H1 (cell line): ENCODE measurements around the gene CLEC19A. TPM values are rescaled to one million over a fixed set of nuclear protein-coding genes. Genes with fewer than 3 reads are reported as not detected.

Experiments used
- CTCF ChIA-PET: fragments of 300-600 bp; sonication (Branson Sonifier 250); formaldehyde crosslinking; loops from one replicate; lab custom pipeline; 2021; ENCODE audit not compliant: partially characterized antibody; lab: Charles Lee
- POLR2A ChIA-PET: fragments of 300-600 bp; sonication (Branson Sonifier 250); formaldehyde crosslinking; loops from one replicate; lab custom pipeline; 2021; ENCODE audit warnings: inconsistent platforms; ENCODE audit not compliant: partially characterized antibody; lab: Charles Lee
- DNase-seq, 2 experiments: peaks; one replicate each; pipeline versions ENCODE4 v3.0.0 to v3.0.0-alpha.2; 2010 to 2022; ENCODE audit warnings: low spot score in 2 of 2, low read depth in 1 of 2, mixed read lengths in 1 of 2
- FAIRE-seq: peaks from 2 replicates; lab custom pipeline; 2011; peaks lifted over from hg19 to GRCh38; lab: Jason Lieb, UNC
- H2AFZ ChIP-seq: 2 replicates; pipeline ENCODE4 v1.8.1; 2012; ENCODE audit warnings: low read length, inconsistent platforms
- H2AK5ac ChIP-seq: 2 replicates; pipeline ENCODE4 v1.6.1; 2013; ENCODE audit warnings: low read depth, low read length
- H2BK120ac ChIP-seq: replicated peaks from 2 replicates; pipeline ENCODE3; 2013; ENCODE audit warnings: low read depth, low read length, inconsistent platforms
- H2BK12ac ChIP-seq: 2 replicates; pipeline ENCODE4 v1.6.1; 2013; ENCODE audit warnings: low read depth, low read length
- H2BK15ac ChIP-seq: 2 replicates; pipeline ENCODE4 v1.6.1; 2013; ENCODE audit warnings: low read length
- H2BK20ac ChIP-seq: 2 replicates; pipeline ENCODE4 v1.6.1; 2013; ENCODE audit warnings: low read length
- H2BK5ac ChIP-seq: 2 replicates; pipeline ENCODE4 v1.6.1; 2013; ENCODE audit warnings: low read depth, low read length
- H3K14ac ChIP-seq: 2 replicates; pipeline ENCODE4 v1.6.1; 2013; ENCODE audit warnings: inconsistent platforms; ENCODE audit not compliant: insufficient read length
- H3K18ac ChIP-seq: 2 replicates; pipeline ENCODE4 v1.6.1; 2013; ENCODE audit warnings: low read length; ENCODE audit errors: extremely low read depth
- H3K23ac ChIP-seq: 2 replicates; pipeline ENCODE4 v1.6.1; 2013; ENCODE audit warnings: inconsistent platforms; ENCODE audit not compliant: insufficient read length
- H3K23me2 ChIP-seq: 2 replicates; pipeline ENCODE4 v1.6.1; 2013; ENCODE audit warnings: low read depth, low read length
- H3K27ac ChIP-seq: 2 replicates; pipeline ENCODE4 v1.6.1; 2011; ENCODE audit warnings: low read depth, low read length, inconsistent platforms
- H3K27me3 ChIP-seq, 4 experiments: replicated peaks in 1 of 4; 1 replicate in 1 of 4; 2 replicates in 3 of 4; pipeline versions ENCODE4 v1.6.1 to v1.8.1; 2011 to 2013; ENCODE audit warnings: low read length in 3 of 4, mild to moderate bottlenecking in 3 of 4, inconsistent platforms in 2 of 4, mixed read lengths in 2 of 4, moderate library complexity in 1 of 4; ENCODE audit not compliant: control insufficient read depth in 3 of 4, insufficient read depth in 3 of 4; ENCODE audit errors: extremely low read depth in 1 of 4
- H3K36me3 ChIP-seq, 4 experiments: 2 replicates each; pipeline versions ENCODE4 v1.6.1 to v1.8.1; 2011 to 2013; ENCODE audit warnings: mild to moderate bottlenecking in 4 of 4, low read length in 3 of 4, moderate library complexity in 2 of 4, control low read depth in 1 of 4, inconsistent platforms in 1 of 4; ENCODE audit not compliant: insufficient read depth in 4 of 4, control insufficient read depth in 2 of 4
- H3K4ac ChIP-seq: replicated peaks from 2 replicates; pipeline ENCODE3; 2013; ENCODE audit warnings: low read length, low read depth, mixed read lengths, inconsistent platforms; ENCODE audit not compliant: insufficient read length
- H3K4me1 ChIP-seq, 4 experiments: replicated peaks in 1 of 4; 1 replicate in 1 of 4; 2 replicates in 3 of 4; pipeline versions ENCODE4 v1.6.1 to v1.8.1; 2011 to 2013; ENCODE audit warnings: low read length in 3 of 4, inconsistent platforms in 2 of 4, mixed read lengths in 1 of 4; ENCODE audit not compliant: insufficient read depth in 4 of 4, control insufficient read depth in 3 of 4
- H3K4me2 ChIP-seq, 2 experiments: 2 replicates each; pipeline versions ENCODE4 v1.6.1 to v1.8.1; 2011 to 2013; ENCODE audit warnings: low read depth in 2 of 2, low read length in 2 of 2, control low read depth in 1 of 2, inconsistent platforms in 1 of 2, mild to moderate bottlenecking in 1 of 2; ENCODE audit not compliant: insufficient read depth in 1 of 2
- H3K4me3 ChIP-seq, 4 experiments: fragments of 200-600, 300-600 bp in 1 of 4; sonication (generic), shearing (Covaris generic), sonication (Bioruptor Twin) in 1 of 4; 2 replicates each; pipeline versions ENCODE4 v1.5.1 to v1.8.1; 2011 to 2016; ENCODE audit warnings: low read length in 4 of 4, low read depth in 3 of 4, control low read depth in 2 of 4, inconsistent platforms in 2 of 4, mild to moderate bottlenecking in 2 of 4, mixed read lengths in 1 of 4, moderate library complexity in 1 of 4; ENCODE audit not compliant: insufficient read depth in 2 of 4; ENCODE audit errors: extremely low read depth in 1 of 4
- H3K56ac ChIP-seq: replicated peaks from 2 replicates; pipeline ENCODE3; 2013; ENCODE audit warnings: low read depth, mild to moderate bottlenecking, mixed read lengths, low read length, inconsistent platforms; ENCODE audit not compliant: insufficient read length
- H3K79me1 ChIP-seq: 2 replicates; pipeline ENCODE4 v1.6.1; 2013; ENCODE audit warnings: low read depth, low read length, control low read depth
- H3K79me2 ChIP-seq, 2 experiments: 2 replicates each; pipeline versions ENCODE4 v1.6.1 to v1.8.1; 2012 to 2013; ENCODE audit warnings: low read length in 2 of 2, mild to moderate bottlenecking in 2 of 2, inconsistent platforms in 1 of 2; ENCODE audit not compliant: insufficient read depth in 2 of 2, control insufficient read depth in 1 of 2
- H3K9ac ChIP-seq, 4 experiments: replicated peaks in 1 of 4; 1 replicate in 1 of 4; 2 replicates in 3 of 4; pipeline versions ENCODE4 v1.6.1 to v1.8.1; 2011 to 2013; ENCODE audit warnings: low read depth in 3 of 4, low read length in 3 of 4, control low read depth in 2 of 4, mild to moderate bottlenecking in 2 of 4, moderate library complexity in 2 of 4, inconsistent platforms in 1 of 4; ENCODE audit errors: extremely low read depth in 1 of 4
- H3K9me3 ChIP-seq, 2 experiments: 2 replicates each; pipeline versions ENCODE4 v1.6.1 to v1.8.1; 2012 to 2013; ENCODE audit warnings: mild to moderate bottlenecking in 2 of 2, moderate library complexity in 2 of 2, control low read depth in 1 of 2, inconsistent platforms in 1 of 2, low read depth in 1 of 2, low read length in 1 of 2, mixed read lengths in 1 of 2; ENCODE audit not compliant: insufficient read depth in 2 of 2
- H4K20me1 ChIP-seq, 2 experiments: replicated peaks in 1 of 2; 2 replicates each; pipeline versions ENCODE3 to v1.8.1; 2011 to 2013; ENCODE audit warnings: inconsistent platforms in 2 of 2, low read length in 2 of 2, mild to moderate bottlenecking in 1 of 2; ENCODE audit not compliant: insufficient read depth in 2 of 2, control insufficient read depth in 1 of 2
- H4K5ac ChIP-seq: 2 replicates; pipeline ENCODE4 v1.6.1; 2013; ENCODE audit warnings: low read length, low read depth, mixed read lengths, inconsistent platforms; ENCODE audit not compliant: insufficient read length
- H4K8ac ChIP-seq: 2 replicates; pipeline ENCODE4 v1.8.0; 2013; ENCODE audit warnings: mild to moderate bottlenecking, moderate library complexity, low read length, inconsistent platforms; ENCODE audit not compliant: insufficient read depth; ENCODE audit errors: extremely low read depth
- H4K91ac ChIP-seq: replicated peaks from 2 replicates; pipeline ENCODE3; 2013; ENCODE audit warnings: low read length, mixed read lengths, inconsistent platforms; ENCODE audit not compliant: insufficient read length
- SRF ChIP-seq: IDR thresholded peaks from 2 replicates; pipeline ENCODE4 v1.6.1; 2011; ENCODE audit warnings: mild to moderate bottlenecking, low read depth, low read length, moderate library complexity
- USF2 ChIP-seq: IDR thresholded peaks from 2 replicates; pipeline ENCODE4 v1.6.1; 2011; ENCODE audit warnings: low read length, improper control_type of control experiment
- ZNF274 ChIP-seq: IDR thresholded peaks from 2 replicates; pipeline ENCODE4 v1.7.0; 2012; ENCODE audit warnings: low read length, borderline replicate concordance; ENCODE audit errors: extremely low read depth
- WGBS, 2 experiments: shearing (Covaris generic) in 1 of 2; methylation state at CpG; one replicate each; pipeline versions ENCODE4 v1.1.6 to v1.1.7; 2013 to 2015; ENCODE audit warnings: low lambda C conversion rate in 2 of 2, mixed read lengths in 2 of 2, inconsistent platforms in 1 of 2, low coverage in 1 of 2, missing lambda C conversion rate in 1 of 2; ENCODE audit not compliant: insufficient replicate concordance in 2 of 2, insufficient coverage in 1 of 2, insufficient read length in 1 of 2; ENCODE audit errors: extremely low coverage in 1 of 2, missing lambda C conversion rate in 1 of 2; 5-methylcytosine and 5-hydroxymethylcytosine counted together
- polyA plus RNA-seq, 7 experiments: library from polyadenylated mRNA; depleted of rRNA in 3 of 7; stranded (reverse) in 5 of 7; unstranded in 2 of 7; fragments of >200 nt in 5 of 7; fragments of 200-250 nt in 2 of 7; gene quantifications; 1 replicate in 5 of 7; 2 replicates in 1 of 7; 4 replicates in 1 of 7; pipeline versions ENCODE4 v1.2.1 to v1.2.3, GENCODE V29; 2011 to 2013; ENCODE audit warnings: missing spikeins in 2 of 7, mixed read lengths in 2 of 7
- total RNA-seq: library from RNA; stranded (reverse); fragmentation: NEBNext Ultra II Directional; extraction: Animal tissue kit (Norgen Biotek cat#: 25700); gene quantifications from 2 replicates; pipeline ENCODE4 v1.2.1, GENCODE V29; 2021

The CLEC19A gene
- total and polyA plus RNA-seq, 2 of the 8 experiments (the other 6 are each of a cell fraction or from before 2014, with no cell fraction given) = 0.35 to 0.88 TPM

DNA sequence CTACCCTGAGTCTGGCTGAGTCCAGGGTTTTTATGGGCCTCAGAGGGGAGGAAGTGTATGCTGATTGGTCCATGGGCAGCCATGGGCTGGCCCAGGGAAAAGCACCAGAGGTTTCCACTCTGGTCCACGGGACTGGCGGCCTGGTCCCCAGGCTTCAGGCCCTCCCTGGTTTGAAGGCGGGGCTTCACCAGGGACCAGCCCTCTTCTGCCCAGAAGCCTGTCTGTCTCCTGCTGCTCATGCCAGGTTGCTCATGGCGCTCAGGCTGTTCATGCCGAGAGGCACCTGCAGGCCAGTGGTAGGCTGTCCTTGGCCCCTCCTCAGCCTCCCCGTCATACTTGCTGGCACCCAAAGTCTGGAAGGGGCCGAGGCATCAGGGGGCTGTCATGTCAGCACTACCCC, 45.0 kb upstream of the CLEC19A start:
- H3K23ac ChIP-seq = no peak overlapping the region
- H2BK15ac ChIP-seq = no peak overlapping the region
- ChIA-PET POLR2A (interaction anchor here (0.6 to 2.0 kb wide), 2 partner anchors 10 to 114 kb away, joined by 3 to 4 read pairs; no protein-coding TSS in a partner anchor), CTCF (interaction anchor here (1.4 to 2.9 kb wide), 4 partner anchors 12 to 61 kb away, joined by 3 to 12 read pairs (median 4); no protein-coding TSS in a partner anchor)
- no peak overlapping the region for H2AK5ac ChIP-seq
- no peak overlapping the region for H3K14ac ChIP-seq
- no peak overlapping the region for H4K8ac ChIP-seq
- H2BK20ac ChIP-seq = no peak overlapping the region
- H3K79me2 ChIP-seq = no peaks in the 10 kb centered on the region
- no peak overlapping the region for H4K5ac ChIP-seq
- no peaks in the 10 kb centered on the region for H3K4me1 ChIP-seq
- H2AFZ ChIP-seq = no peak overlapping the region
- H2BK5ac ChIP-seq = no peak overlapping the region
- TF ChIP-seq SRF (no peak), USF2 (no peak), ZNF274 (no peak)
- H3K4ac ChIP-seq = no peak overlapping the region
- no peaks in the 10 kb centered on the region for H3K79me1 ChIP-seq
- no peak for FAIRE-seq
- H3K56ac ChIP-seq = no peak overlapping the region
- H3K18ac ChIP-seq = no peak overlapping the region
- H3K23me2 ChIP-seq = no peaks in the 10 kb centered on the region
- H3K9ac ChIP-seq = no peak overlapping the region
- no peak overlapping the region for H2BK12ac ChIP-seq
- no peak overlapping the region for H3K4me3 ChIP-seq
- no peak overlapping the region for H3K4me2 ChIP-seq
- H3K27me3 ChIP-seq = no peaks in the 10 kb centered on the region
- no peaks in the 10 kb centered on the region for H4K20me1 ChIP-seq
- H3K36me3 ChIP-seq = no peaks in the 10 kb centered on the region
- no peak overlapping the region for H4K91ac ChIP-seq
- peaks cover 4 to 9% of the 10 kb centered on the region in 2 experiments; a peak in 2 of 4 replicates for H3K9me3 ChIP-seq
- no peak overlapping the region for H3K27ac ChIP-seq
- WGBS, 2 experiments = 79% methylated on average over 6 of the region's 7 CpGs; no CpG with 5 or more reads in 1 of the 2 experiments
- no peak overlapping the region for H2BK120ac ChIP-seq
- no peak for DNase-seq
